ENCODE data around the gene OR10H4. TPM values are rescaled to one million over a fixed set of nuclear protein-coding genes. Genes with fewer than 3 reads are reported as not detected.

The OR10H4 gene
- total and polyA plus RNA-seq, 2 experiments from 2014 or later, result not detected

GRCh38 chr19:15992014-15992413 lies 43.2 kb downstream of the OR10H4 start:
- Histone ChIP-seq H4K20me1 (replicated peaks; ENCODE audit: insufficient read depth) (no peaks in the 10 kb centered on the region), H3K4me2 (no peak overlapping the region), H3F3A (replicated peaks; ENCODE audit: low read depth) (no peaks in the 10 kb centered on the region), H3K27ac (ENCODE audit: low read depth) (no peak overlapping the region), H3K79me2 (replicated peaks; ENCODE audit: insufficient read depth) (no peaks in the 10 kb centered on the region), H3K9me2 (ENCODE audit: insufficient read depth) (no peaks in the 10 kb centered on the region), H3K27me3 (ENCODE audit: insufficient read depth) (no peaks in the 10 kb centered on the region), H3K4me3 (no peak overlapping the region), H2AFZ (no peak overlapping the region), H3K4me1 (ENCODE audit: insufficient read depth) (no peaks in the 10 kb centered on the region), H3K36me3 (ENCODE audit: insufficient read depth) (no peaks in the 10 kb centered on the region; the same call in 1 of the 2 replicates)
- Mint-ChIP-seq H3K4me1 (no peaks in the 10 kb centered on the region), H3K27ac (no peak overlapping the region), H3K27me3 (ENCODE audit: insufficient read depth, low read depth, poor library complexity) (peaks cover 5% of the 10 kb centered on the region), H3K4me3 (no peak overlapping the region), H3K36me3 (ENCODE audit: low read depth) (peaks cover 29% of the 10 kb centered on the region), H3K9me3 (peaks cover 97% of the 10 kb centered on the region)
- ATAC-seq (no peak), DNase-seq (ENCODE audit: low spot score) (no peak)
- TF ChIP-seq, protein P1, sequence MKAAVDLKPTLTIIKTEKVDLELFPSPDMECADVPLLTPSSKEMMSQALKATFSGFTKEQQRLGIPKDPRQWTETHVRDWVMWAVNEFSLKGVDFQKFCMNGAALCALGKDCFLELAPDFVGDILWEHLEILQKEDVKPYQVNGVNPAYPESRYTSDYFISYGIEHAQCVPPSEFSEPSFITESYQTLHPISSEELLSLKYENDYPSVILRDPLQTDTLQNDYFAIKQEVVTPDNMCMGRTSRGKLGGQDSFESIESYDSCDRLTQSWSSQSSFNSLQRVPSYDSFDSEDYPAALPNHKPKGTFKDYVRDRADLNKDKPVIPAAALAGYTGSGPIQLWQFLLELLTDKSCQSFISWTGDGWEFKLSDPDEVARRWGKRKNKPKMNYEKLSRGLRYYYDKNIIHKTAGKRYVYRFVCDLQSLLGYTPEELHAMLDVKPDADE (IDR thresholded peaks at IDR 0.05), result no peak
- TF ChIP-seq CREB1 (CRISPR knock-in tag; IDR thresholded peaks at IDR 0.05; ENCODE audit: low read depth), result no peak
- TF ChIP-seq ZNF331 (CRISPR knock-in tag; IDR thresholded peaks at IDR 0.05; ENCODE audit: low read depth), result no peak
- no peak for TF ChIP-seq EZH2 (IDR thresholded peaks at IDR 0.05; ENCODE audit: low read depth, unreplicated experiment)
- TF ChIP-seq CTCF (conservative IDR thresholded peaks at IDR 0.05; ENCODE audit: low read depth in 2 of 2), result no peak
- TF ChIP-seq EZH2phosphoT487 (IDR thresholded peaks at IDR 0.05; ENCODE audit: unreplicated experiment), result no peak

DNA sequence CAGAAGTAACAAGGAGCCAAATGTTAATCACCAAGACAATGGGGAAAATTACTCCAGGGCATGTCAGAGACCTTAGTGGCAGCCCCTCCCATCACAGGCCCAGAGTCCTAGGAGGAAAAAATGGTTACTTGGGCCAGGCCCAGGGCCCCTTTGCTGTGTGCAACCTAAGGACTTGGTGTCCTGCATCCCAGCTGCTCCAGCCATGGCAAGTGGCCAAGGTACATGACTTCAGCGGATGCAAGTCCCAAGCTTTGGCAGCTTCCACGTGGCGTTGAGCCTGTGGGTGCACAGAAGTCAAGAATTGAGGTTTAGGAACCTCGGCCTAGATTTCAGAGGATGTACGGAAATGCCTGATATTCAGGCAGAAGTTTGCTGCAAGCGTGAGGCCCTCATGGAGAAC lies 46.7 kb downstream of the OR10H4 start:
- no peaks in the 10 kb centered on the region for H3K79me2 ChIP-seq (replicated peaks; ENCODE audit: insufficient read depth)
- H3K36me3 ChIP-seq (ENCODE audit: insufficient read depth), result no peaks in the 10 kb centered on the region; the same call in 1 of the 2 replicates
- no peak overlapping the region for H3K4me3 ChIP-seq
- no peak for DNase-seq (ENCODE audit: low spot score)
- no peaks in the 10 kb centered on the region for H3K9me2 ChIP-seq (ENCODE audit: insufficient read depth)
- H3K4me1 ChIP-seq (ENCODE audit: insufficient read depth), result no peaks in the 10 kb centered on the region
- H3K4me3 Mint-ChIP-seq, result no peak overlapping the region
- no peak overlapping the region for H3K27ac ChIP-seq (ENCODE audit: low read depth)
- peaks cover 25% of the 10 kb centered on the region for H3K36me3 Mint-ChIP-seq (ENCODE audit: low read depth)
- H4K20me1 ChIP-seq (replicated peaks; ENCODE audit: insufficient read depth), result no peaks in the 10 kb centered on the region
- H2AFZ ChIP-seq, result no peak overlapping the region
- no peaks in the 10 kb centered on the region for H3K27me3 ChIP-seq (ENCODE audit: insufficient read depth)
- H3K27me3 Mint-ChIP-seq (ENCODE audit: insufficient read depth, low read depth, poor library complexity), result peaks cover 6% of the 10 kb centered on the region
- H3K4me1 Mint-ChIP-seq, result no peaks in the 10 kb centered on the region
- H3K9me3 Mint-ChIP-seq, result peaks cover 98% of the 10 kb centered on the region
- ATAC-seq, result no peak
- H3K4me2 ChIP-seq, result no peak overlapping the region
- H3F3A ChIP-seq (replicated peaks; ENCODE audit: low read depth), result no peaks in the 10 kb centered on the region
- no peak overlapping the region for H3K27ac Mint-ChIP-seq
- TF ChIP-seq NANOG (IDR thresholded peaks at IDR 0.05; ENCODE audit: borderline replicate concordance) (no peak), CREB1 (CRISPR knock-in tag; IDR thresholded peaks at IDR 0.05; ENCODE audit: low read depth) (no peak), ZNF114 (CRISPR knock-in tag; IDR thresholded peaks at IDR 0.05) (no peak), ZNF331 (CRISPR knock-in tag; IDR thresholded peaks at IDR 0.05; ENCODE audit: low read depth) (no peak), EZH2phosphoT487 (IDR thresholded peaks at IDR 0.05; ENCODE audit: unreplicated experiment) (no peak), STAT1 (IDR thresholded peaks at IDR 0.05; ENCODE audit: unreplicated experiment) (no peak), ZNF462 (CRISPR knock-in tag; IDR thresholded peaks at IDR 0.05) (no peak)
- TF ChIP-seq, protein P1 (IDR thresholded peaks at IDR 0.05), result no peak
